ENCODE data around the gene SFXN2.
A peak's percentile ranks its signal among the peaks of the same experiment; 100 is the strongest.
"Not testable (repeated sequence)": the region's sequence is repeated elsewhere in the genome, so short reads cannot be mapped to it uniquely, and the experiment has no call there.

The SFXN2 gene

DNA sequence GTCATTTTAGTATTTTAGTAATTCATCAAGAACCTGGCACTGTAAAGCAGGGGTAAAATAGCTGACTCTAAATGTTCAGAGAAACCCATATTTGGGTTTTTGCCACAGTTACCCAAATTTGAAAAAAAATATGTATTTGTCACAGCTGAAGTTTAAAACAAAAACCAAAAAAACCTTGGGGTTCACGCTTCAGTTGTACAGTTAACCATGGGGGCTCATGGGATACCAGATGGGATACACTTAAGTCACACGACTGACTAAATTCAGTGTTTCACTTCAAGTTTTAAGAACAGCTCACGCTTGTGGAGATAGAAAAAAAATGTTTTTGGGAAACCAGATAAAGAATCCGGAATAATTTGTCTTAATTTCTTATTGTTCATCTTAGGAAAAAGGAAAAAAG is 2.3 kb upstream of the SFXN2 start:
- in situ Hi-C loops (cut with MboI; ENCODE audit: low sequenced_read_pairs, unreplicated experiment) = no loop called here
- peak; percentile 57 for DNase-seq (ENCODE audit: low spot score)
- TF ChIP-seq, protein P1, sequence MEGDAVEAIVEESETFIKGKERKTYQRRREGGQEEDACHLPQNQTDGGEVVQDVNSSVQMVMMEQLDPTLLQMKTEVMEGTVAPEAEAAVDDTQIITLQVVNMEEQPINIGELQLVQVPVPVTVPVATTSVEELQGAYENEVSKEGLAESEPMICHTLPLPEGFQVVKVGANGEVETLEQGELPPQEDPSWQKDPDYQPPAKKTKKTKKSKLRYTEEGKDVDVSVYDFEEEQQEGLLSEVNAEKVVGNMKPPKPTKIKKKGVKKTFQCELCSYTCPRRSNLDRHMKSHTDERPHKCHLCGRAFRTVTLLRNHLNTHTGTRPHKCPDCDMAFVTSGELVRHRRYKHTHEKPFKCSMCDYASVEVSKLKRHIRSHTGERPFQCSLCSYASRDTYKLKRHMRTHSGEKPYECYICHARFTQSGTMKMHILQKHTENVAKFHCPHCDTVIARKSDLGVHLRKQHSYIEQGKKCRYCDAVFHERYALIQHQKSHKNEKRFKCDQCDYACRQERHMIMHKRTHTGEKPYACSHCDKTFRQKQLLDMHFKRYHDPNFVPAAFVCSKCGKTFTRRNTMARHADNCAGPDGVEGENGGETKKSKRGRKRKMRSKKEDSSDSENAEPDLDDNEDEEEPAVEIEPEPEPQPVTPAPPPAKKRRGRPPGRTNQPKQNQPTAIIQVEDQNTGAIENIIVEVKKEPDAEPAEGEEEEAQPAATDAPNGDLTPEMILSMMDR (IDR thresholded peaks at IDR 0.05; ENCODE audit: borderline replicate concordance, control extremely low read depth, extremely low read depth, insufficient read depth, missing control alignments) = no peak

DNA sequence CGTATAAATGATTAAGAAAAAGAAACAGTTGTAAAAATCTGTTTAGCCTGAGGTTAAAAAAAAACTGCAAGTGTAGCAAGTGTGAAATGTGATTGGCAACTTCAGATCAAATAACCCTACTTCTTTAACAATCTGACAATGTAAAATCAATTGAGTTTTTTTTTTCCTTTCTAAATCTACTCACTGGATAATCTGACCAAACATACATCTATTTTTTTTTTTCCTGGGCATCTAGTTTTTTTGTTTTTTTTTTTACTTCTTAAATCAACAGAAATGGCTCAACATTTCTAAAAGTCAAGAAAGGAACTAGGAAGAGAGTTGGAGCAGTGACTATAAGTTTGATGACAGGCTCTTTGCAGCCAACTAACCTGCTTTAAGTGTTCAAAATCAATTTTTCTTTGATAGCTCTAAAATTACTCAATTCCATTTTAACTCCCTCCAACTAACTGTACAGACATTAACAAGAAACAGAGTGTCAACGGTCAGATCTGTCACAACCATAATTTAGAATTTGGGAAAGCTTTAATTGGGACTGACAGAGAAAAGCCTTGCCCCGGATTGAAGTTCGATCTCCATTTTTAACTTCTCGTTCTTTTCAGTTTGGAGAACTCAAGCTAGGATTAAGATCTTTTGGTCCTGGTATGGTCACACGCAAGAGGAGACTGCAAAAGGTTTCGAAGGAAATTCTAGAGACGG is 1.4 kb upstream of the SFXN2 start:
- TF ChIP-seq, protein P1 (IDR thresholded peaks at IDR 0.05; ENCODE audit: borderline replicate concordance, control extremely low read depth, extremely low read depth, insufficient read depth, missing control alignments) = no peak
- DNase-seq (ENCODE audit: low spot score) = peak; percentile 6
- in situ Hi-C loops (cut with MboI; ENCODE audit: low sequenced_read_pairs, unreplicated experiment) = no loop called here

DNA sequence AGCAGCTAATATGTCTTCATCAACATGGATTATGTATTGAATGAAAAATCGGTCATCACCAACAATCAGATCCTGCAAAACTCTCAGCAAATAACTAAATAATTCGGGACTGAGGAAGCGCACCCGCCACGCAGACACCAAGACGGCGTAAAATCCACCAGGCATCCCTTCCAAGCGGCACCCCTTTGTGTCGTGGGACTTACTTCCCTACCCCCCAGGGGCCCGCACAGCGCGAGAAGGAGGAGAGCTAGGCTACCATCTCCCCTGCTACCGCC is 960 bp upstream of the SFXN2 start:
- TF ChIP-seq, protein P1 (IDR thresholded peaks at IDR 0.05; ENCODE audit: borderline replicate concordance, control extremely low read depth, extremely low read depth, insufficient read depth, missing control alignments) = no peak
- in situ Hi-C loops (cut with MboI; ENCODE audit: low sequenced_read_pairs, unreplicated experiment) = no loop called here
- DNase-seq (ENCODE audit: low spot score) = no peak

DNA sequence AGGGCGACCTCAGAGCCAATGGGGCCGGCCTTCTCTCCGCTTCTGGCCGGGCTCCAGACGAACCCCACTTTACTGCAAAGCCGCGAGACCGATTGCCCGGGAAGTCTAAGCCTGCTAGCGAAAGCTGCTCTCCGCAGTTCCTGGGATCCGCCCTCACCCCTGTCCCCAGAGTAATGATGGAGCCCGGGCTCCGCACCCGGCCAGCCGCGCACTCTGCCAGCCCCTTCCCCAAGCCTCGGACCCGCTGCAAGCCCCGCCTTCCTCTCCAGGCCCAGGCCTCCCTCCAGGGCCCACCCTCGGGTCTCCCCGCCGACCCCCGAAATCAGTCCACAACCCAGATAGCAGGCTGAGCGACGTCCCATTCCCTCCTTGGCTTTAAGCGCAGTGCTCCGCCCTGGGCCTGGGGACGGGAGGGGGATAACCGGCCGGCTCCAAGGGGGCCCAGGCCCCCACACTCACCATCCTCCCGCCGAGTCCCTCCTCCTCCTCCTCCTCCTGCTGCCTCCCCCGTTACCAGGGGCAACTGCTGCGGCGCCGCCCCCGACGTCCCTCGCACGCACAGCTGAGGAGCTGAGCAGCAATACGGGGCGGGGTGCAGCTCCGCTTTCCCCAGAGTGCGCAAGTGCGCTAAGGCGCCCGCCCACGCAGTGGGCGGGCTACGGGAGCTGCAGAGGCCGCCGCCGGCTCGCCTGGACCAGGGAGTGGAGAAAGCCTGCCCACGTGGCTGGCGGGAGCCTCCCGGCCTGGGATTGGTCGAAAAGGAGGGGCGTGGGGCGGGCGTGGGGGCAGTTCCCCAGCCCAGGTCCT is 419 bp upstream of the SFXN2 start, which contains the start of gene ARL3:
TSS of gene ARL3 (minus strand) at position 584 of the 807 bp plus-strand sequence. CDS start at position 462, 122 bp downstream.
- TF ChIP-seq, protein P1 (IDR thresholded peaks at IDR 0.05; ENCODE audit: borderline replicate concordance, control extremely low read depth, extremely low read depth, insufficient read depth, missing control alignments) = no peak
- DNase-seq (ENCODE audit: low spot score) = peak; percentile 99
- in situ Hi-C loops (cut with MboI; ENCODE audit: low sequenced_read_pairs, unreplicated experiment) = no loop called here

DNA sequence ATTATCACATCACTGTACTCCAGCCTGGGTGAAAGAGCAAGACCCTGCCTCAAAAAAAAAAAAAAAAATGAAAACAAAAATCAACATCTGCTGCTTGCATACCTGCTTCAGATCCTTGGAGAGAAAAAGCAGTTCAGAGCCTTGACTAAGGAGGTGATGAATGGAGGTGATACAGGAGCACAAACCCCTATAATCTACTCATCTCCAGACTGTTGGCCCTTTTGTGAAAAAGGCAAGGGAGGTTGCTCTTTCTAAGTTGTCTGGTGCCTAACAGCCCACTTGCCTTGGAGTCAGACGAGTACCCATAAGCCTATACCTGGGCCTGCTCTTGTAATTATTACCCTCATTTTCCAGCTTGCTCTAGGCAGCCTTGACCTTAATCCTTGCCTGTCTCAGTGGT is 1.4 kb downstream of the SFXN2 start:
- no peak for DNase-seq (ENCODE audit: low spot score)
- TF ChIP-seq, protein P1 (IDR thresholded peaks at IDR 0.05; ENCODE audit: borderline replicate concordance, control extremely low read depth, extremely low read depth, insufficient read depth, missing control alignments) = no peak
- in situ Hi-C loops (cut with MboI; ENCODE audit: low sequenced_read_pairs, unreplicated experiment) = no loop called here

DNA sequence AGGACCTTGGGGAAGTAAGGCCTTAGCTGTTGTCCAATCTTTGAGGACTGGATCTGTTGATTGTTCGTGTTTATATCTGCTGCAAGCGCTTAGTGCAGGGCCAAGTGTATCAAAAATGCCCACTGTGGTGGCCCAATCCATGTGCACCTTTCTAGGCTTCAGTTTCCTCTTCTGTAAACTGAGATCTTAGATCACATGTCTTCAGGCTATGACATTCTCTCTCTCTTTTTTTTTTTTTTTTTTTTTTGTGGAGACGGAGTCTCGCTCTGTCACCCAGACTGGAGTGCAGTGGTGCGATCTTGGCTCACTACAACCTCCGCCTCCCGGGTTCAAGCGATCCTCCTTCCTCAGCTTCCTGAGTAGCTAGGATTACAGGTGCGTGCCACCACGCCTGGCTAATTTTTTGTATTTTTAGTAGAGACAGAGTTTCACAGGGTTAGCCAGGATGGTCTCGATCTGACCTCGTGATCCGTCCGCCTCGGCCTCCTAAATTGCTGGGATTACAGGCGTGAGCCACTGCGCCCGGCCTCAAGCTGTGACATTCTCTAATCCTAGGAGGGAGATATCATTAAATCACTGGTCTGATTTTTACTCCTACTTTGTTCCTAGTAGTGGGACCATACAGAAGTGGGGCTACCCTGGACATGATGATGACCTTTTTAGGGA is 2.6 kb downstream of the SFXN2 start:
- in situ Hi-C loops (cut with MboI; ENCODE audit: low sequenced_read_pairs, unreplicated experiment); DNase-seq (ENCODE audit: low spot score): not testable (repeated sequence)

DNA sequence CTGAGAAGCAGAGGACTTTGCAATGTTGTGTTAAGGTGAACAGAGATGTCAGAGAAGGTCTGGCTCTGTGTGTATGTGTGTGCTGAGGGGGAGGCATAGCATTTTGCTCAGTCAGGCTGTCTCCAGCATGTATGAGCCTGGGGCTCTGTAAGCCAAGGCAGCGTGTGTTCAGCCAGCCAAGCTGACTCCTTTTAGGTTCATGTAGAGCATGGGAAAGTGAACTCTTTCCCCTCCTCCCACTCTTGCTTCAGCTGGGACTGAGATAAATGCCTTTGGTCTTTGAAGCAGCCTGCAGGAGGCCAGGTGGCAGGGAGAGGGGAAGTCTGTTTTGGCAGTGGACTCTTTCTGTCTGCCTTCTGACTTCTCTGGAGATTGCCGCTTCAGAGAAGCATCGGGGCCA is 3.8 kb downstream of the SFXN2 start:
- no peak for DNase-seq (ENCODE audit: low spot score)
- TF ChIP-seq, protein P1 (IDR thresholded peaks at IDR 0.05; ENCODE audit: borderline replicate concordance, control extremely low read depth, extremely low read depth, insufficient read depth, missing control alignments) = no peak
- in situ Hi-C loops (cut with MboI; ENCODE audit: low sequenced_read_pairs, unreplicated experiment) = no loop called here

Data from GM13976 (cell line).